Stimulated activated CD4-positive, alpha-beta T cell treated with anti-CD3 and anti-CD28 coated beads, Interleukin-4, amount 100 ng/mL, for 1 hour (primary cell): Measurements from ENCODE around the gene KLF2.
A peak's percentile ranks its signal among the peaks of the same experiment; 100 is the strongest.

Source experiments
- DNase-seq: peaks from one replicate; pipeline ENCODE4 v3.0.0-alpha.2; 2020

The KLF2 gene

DNA sequence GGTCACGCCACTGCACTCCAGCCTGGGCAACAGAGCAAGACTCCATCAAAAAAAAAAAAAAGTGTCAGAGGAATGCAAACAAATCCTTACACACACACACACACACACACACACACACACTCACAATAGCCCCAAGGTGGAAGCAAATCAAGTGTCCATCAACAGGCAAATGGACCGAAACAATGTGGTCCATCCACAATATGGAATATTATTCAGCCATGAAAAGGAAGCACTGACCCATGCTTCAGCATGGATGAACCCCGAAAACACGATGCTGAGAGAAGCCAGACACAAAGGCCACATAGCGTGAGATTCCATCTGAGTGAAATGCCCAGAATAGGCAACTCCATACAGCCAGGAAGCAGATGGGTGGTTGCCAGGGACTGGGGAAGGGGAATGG lies 16.5 kb upstream of the KLF2 start:
- no peak for DNase-seq

DNA sequence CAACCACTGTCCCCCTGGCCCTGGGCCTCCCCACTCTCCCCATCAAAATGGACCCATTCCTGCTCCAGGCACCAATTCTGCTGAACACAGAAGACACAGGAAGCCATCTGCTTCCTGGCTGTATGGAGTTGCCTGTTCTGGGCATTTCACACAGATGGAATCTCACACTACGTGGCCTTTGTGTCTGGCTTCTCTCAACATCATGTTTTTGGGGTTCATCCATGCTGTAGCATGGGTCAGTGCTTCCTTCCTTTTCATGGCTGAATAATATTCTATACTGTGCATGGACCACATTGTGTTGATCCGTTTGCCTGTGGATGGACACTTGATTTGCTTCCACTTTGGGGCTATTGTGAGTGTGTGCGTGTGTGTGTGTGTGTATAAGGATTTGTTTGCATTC lies 15.0 kb upstream of the KLF2 start:
- DNase-seq = no peak

DNA sequence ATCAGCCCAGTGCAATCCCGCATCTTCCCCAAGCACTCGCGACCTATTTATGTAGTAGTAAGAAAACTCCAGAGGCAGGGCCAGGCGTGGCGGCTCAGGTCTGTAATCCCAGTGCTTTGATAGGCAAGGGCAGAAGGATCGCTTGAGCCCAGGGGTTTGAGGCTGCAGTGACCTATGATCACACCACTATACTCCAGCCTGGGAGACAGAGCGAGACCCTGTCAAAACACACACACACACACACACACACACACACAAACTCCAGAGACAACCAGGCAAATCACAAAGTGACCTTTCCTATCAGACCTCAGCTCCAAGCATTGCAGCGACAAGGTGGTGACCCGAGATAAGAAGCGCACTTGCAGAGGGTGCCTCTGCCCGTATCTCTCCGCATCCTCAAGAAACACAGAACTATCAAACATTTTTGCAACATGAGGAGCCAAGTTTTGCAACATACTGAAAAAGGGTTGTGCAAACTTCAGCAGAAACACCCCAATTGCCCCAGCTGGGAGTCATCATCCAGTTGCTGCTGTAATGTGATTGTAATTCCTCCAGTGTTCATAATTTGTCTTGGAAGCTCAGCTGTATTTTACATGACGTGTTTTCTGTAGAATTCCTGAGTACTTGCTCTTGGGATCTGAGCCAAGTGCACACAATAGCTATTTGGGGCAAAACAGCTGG lies 8.7 kb upstream of the KLF2 start:
- DNase-seq = no peak

DNA sequence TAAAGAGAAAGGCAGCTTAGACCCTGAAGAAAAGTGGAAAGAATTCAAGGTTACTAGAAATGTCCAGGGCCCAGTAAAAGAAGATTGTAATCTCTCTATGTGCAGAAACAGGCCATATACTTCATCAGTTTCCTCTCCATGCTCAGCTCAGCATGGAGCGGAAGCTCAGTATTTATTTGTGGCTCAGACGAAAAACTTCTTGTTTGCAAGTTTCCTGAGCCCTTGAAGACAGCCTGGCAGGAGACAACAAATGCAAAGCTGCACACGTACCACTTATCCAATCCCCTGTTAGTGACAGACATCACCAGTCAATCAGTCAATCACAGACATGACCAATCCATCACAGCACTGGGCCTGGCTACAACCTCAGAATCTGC lies 8.1 kb upstream of the KLF2 start:
- no peak for DNase-seq

DNA sequence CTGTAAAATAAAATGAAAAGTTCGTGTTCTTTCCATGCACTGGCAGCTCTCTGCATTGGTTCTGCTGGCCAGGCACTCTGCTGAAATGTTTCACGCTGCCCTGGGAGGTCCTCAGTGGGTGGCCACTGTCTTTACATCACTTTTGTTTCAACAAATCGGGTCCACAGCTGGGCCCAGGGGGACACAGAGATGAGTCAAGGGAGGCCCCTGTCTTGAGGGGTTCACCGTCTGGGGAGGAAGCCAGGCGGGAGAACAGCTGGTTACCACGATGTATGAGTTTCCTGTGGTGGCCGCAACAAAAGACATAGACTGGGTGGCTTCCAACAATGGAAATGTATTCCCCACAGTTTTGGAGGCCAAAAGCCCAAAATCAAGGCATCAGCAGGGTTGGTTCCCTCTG lies 5.1 kb upstream of the KLF2 start:
- no peak for DNase-seq

DNA sequence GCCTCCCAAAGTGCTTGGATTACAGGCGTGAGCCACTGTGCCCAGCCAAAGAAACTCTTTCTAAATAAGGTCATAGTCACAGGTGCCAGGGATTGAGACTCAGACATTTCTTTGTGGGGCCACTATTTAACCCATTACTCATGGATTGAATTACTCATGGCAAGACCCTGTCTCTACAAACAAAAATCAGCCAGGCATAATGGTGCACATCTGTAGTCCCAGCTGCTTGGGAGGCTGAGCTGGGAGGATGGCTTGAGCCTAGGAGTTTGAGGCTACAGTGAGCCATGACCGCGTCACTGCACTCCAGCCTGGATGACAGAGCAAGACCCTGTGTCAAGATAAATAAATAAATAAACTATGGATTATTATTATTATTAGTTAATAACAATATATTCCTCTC lies 3.6 kb upstream of the KLF2 start:
- DNase-seq = no peak

DNA sequence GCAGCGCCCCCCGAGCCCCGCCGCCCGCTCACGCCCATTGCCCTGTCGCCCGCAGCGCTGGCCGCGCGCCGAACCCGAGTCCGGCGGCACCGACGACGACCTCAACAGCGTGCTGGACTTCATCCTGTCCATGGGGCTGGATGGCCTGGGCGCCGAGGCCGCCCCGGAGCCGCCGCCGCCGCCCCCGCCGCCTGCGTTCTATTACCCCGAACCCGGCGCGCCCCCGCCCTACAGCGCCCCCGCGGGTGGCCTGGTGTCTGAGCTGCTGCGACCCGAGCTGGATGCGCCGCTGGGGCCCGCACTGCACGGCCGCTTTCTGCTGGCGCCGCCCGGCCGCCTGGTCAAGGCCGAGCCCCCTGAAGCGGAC lies 518 bp downstream of the KLF2 start:
- peak; percentile 48 for DNase-seq

DNA sequence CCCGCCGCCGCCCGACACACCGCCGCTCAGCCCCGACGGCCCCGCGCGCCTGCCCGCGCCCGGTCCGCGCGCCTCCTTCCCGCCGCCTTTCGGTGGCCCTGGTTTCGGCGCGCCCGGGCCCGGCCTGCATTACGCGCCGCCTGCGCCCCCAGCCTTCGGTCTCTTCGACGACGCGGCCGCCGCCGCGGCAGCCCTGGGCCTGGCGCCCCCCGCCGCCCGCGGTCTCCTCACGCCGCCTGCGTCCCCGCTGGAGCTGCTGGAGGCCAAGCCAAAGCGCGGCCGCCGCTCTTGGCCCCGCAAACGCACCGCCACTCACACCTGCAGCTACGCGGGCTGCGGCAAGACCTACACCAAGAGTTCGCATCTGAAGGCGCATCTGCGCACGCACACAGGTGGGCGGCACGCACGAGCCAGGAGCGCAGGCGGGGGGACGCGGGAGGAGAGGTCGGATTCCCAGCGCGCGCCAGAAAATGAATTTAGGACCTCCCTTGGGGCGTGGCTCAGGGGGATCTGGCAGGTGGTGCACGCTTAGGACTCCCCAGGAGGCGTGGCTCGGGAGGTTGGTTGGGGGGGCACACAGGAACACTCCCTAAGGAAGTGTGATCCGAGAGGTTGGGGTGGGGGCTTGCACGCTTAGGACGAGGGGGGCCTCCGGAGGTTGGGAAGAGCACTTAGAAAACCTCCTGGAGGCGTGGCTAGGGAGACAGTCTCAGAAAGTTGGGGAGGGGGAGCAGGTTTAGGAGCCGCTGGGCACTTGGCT lies 1.2 kb downstream of the KLF2 start:
- DNase-seq = peak; percentile 55

DNA sequence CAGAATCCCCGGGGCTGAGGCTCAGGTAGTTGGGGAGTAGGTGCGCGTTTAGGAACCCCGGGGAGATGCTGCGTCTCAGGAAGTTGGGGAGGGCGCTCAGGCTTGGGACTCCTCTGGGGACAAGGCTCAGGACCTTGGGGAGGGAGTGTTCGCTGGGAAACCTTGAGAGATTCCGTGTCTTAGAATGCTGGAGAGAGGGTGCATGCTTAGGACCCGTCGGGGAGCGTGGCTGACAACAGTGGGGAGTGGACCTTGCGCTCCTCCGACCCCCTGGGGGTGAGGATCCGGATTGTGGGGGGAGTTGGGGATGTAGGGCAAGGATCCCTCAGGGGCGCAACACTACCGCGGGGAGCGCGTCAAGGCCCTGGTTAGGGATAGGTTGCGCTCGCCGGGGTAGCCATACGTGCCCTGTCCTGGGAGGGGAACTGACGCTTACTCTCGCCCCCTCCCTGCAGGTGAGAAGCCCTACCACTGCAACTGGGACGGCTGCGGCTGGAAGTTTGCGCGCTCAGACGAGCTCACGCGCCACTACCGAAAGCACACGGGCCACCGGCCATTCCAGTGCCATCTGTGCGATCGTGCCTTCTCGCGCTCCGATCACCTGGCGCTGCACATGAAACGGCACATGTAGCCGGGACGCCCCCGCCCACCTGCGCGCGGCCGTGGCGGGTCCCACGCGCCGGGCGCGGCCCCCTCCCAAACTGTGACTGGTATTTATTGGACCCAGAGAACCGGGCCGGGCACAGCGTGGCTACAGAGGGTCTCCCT lies 2.0 kb downstream of the KLF2 start:
- DNase-seq = peak; percentile 34

DNA sequence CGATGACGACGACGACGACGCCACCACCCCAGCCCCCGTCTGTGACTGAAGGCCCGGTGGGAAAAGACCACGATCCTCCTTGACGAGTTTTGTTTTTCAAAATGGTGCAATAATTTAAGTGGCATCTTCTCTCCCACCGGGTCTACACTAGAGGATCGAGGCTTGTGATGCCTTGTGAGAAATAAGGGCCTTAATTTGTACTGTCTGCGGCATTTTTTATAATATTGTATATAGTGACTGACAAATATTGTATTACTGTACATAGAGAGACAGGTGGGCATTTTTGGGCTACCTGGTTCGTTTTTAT lies 2.5 kb downstream of the KLF2 start:
- no peak for DNase-seq

DNA sequence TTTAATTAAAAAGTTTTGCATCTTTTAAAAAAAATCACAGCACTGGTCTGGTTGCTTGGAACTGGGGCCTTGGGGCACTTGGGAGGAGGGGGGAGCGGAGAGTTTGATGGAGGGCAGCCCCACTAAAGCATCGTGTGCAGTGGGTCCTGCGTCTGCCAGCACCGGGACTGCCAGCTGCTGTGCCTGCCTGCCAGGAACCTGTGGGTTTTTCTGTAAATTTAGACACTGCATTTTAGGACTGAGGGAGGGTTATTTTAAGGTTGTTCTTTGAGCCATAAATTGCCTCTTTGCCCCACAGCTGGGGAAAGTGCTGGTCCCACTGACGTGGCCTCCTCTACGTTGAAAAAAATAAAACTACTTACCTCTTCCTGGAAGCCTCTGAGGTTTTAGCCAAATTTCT lies 2.9 kb downstream of the KLF2 start:
- no peak for DNase-seq

DNA sequence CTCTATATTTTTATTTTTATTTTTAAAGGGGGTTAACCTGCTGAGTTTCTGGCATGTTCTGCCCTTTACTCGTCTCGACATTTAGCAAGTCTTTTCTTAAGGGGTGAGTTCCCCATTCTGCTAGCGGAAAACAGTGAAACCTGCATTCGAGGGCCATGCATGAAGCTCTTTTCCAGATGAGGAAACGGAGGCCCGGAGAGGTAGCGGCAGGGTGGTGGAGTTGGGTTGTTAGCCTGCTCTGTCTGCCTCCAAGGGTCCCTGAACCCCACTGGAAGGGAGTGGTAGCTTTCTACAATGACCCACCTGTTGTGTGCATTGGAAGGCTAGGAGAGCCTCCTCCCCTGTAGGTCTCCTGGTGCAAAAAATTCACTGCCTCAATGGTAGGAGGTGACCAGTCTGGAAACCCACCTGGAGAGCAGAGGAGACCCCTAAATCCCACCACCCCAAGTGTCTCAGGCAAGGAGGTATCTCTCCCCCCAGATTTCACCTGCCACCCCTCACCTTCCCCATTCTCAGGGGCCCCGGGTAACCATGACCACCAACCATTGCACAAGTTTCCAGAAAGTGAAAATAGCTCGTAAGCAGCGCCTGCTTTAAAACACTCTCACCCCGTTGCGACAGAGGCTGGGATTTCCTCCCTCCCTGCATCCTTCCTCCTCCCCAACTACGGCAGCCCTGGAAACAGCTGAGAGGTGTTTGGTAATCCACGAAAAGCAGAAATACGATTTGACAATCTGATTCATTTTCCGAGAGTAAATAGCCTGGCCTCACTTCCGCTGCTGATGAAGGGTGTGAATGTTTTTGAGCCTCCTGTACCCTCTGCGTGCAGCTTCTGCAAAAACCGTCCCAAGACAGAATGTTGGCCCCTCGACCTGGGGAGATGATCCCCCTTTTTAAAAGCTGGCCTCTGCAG lies 3.5 kb downstream of the KLF2 start:
- peak; percentile 39 for DNase-seq

DNA sequence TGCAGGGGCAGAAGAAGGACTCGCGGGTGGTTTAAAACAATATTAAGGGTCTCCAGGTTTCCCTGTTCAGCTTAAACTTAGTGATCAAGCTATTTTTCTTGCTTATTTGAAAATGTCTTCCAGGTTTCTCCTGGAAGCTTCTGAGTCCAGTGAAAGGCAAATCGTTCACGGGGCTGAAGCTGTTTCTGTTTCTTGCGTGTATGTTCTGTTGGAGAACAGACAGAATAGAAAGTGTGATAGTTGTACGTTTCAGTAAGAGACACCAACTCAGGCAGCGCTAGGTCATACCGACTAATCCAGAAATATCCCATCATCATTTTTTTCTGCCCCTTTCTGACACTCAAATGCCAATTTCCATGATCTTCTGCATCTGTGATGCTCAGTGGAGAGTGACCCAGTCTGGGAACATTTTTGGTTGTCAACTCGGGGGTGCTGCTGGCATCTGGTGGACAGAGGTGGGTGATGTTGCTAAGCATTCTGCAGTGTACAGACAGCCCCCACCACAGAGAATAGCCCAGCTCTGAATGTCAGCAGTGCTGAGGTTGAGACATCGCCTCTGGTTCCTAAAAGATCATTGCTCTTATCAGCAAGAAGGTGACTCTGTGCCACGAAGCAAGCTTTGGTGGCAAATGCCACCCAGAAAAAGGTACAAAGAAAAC lies 4.3 kb downstream of the KLF2 start:
- peak; percentile 15 for DNase-seq

DNA sequence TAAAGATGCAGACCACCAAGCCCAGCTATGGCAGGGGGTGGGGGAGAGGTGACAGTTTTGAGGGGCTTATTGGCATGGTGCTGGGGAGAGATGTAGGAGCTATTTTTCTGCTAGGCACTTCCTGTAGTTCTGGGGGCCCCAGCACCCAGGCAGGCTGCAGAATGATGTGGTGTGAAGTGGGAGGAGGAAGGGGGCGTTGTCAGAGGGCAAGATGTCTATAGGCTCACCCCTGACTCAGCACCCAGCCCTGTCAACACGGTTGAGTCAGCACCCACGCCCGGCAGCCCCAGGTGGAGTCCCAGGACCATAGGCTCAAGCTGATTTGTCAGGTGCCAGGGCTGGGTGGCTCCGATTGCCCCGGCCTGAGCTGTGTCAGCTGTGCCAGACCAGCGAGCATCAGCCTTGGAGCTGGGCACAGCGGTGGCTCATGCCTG lies 5.8 kb downstream of the KLF2 start:
- DNase-seq = peak; percentile 94

DNA sequence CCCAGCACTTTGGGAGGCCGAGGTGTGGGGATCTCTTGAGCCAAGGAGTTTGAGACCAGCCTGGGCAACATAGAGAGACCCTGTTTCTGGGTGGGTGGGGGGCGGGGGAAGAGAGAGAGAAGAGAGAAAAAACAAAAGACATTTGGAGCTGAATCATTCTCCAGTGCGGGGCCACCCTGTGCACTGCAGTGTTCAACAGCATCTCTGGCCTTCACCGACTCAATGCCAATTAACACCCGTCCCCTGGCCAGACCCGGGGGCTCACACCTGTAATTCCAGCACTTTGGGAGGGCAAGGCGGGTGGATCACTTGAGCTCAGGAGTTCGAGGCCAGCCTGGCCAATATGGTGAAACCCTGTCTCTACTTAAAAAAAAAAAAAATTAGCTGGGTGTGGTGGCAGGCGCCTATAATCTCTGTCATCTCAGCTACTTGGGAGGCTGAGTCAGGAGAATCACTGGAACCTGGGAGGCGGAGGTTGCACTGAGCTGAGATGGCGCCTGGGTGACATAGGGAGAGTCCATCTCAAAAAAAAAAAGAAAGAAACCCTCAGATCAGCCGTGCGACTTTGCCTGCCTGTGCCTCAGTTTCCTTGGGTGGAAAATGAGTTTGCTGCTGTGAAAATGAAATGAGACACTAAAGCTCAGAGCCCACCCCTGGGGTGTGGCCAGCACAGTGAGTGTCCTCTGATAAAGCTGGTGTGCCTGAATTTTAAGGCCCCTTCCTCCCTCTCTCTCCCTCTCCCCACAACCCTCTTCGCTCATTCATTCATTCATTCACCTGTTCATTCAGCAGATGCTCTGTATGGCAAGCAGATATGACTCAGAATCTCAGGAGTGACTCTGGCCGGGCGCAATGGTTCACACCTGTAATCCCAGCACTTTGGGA lies 6.4 kb downstream of the KLF2 start:
- DNase-seq = no peak

DNA sequence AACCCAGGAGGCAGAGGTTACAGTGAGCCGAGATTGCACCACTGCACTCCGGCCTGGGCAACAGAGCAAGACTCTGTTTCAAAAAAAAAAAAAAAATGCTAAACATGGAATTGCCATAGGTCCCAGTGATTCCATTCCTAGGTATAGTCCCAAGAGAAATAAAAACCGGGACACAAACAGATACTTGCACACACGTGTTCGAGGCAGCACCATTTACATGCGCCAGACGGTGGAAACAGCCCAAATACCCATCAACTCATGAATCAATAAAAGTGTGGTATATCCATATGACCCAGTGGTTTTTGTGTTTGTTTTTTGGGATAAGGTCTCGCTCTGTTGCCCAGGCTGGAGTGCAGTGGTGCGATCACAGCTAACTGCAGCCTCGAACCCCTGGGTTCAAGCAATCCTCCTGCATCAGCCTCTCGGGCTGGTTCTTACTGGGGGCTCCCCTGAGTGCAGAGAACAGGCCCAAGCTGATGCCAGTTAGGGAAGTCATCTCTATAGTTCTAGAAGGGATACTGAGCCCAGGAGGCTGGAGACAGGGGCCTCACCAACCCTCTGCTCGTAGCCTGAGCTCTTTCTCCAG lies 8.5 kb downstream of the KLF2 start:
- no peak for DNase-seq

DNA sequence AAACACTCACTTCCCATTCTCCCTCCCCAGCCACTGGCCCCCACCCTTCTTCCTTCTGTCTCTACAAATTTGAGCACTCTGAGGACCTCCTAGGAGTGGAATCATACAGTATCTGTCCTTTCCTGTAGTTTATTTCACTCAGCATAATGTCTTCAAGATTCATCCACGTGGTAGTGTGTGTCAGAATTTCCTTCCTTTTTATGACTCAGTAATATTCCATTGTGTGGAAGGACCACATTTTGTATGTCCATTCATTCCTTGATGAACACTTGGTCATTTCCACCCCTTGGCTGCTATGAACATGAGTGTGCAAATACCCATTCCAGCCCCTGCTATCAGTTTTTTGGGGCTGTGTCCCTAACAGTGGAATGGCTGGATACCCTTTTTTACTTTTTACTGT lies 9.8 kb downstream of the KLF2 start:
- no peak for DNase-seq

DNA sequence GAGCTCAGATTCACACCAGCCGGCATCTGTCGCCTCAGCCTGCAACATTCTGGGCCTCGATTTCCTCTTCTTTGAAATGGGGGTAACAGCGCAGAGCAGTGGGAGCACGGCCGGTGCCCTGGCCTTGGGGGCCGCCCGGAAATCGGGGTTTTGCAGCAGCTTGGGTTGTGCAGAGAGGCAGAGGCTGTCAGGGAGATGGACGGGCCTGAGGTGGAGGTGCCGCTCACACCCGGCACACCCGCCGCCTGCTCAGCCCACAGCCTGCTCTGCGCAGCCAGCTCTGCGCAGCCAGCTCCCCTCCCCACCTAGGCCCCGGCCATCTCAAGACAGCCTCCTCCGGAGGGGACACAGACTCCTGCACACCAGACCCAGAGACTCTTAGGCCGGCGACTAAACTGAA lies 10.6 kb downstream of the KLF2 start:
- DNase-seq = no peak

DNA sequence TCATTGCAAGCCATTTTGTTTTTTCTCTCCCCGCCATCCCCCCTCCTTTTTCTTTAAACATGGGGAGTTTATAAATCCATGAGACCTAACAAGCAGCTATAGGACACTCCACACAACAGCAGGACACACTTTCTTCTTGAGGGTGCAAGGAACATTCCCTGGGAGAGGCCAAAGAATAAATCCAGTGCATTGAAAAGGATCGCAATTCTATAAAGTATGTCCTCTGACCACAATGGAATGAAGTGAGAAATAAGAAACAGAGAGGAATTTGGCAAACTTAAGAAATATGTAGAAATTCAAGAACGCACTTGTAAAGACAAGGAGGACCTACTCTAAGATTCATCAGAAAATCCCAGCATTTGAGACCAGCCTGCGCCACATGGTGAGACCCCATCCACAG lies 11.9 kb downstream of the KLF2 start:
- no peak for DNase-seq

DNA sequence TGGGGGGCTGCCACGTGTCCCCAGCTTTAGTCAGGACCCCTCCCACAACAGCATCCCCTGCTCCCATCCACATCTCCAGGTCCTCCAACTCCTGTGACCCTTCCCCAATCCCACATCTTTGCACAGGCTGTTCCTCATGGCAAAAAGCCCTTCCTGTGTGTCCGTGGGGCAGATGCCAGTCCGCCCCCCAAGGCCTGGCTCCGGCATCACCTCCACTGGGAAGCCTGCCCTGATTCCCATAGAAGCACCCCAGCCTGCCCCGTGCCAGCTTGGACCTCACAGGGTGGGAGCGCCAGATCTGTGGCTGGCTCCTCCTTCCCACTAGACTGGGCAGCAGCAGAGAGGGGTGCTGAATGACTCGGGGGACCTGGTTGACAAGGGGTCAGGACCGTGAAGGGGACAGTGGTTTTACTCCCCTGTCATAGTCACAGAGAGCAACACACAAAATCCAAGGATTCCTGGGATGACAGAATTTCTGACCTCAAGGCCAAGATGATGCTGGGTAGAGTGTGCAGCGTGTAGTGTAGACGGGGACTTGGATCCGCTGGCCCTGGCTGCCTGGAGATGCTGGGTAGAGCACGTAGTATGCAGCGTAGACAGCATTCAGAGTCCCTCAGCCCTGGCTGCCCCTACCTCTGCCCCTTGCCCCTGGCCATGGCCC lies 13.3 kb downstream of the KLF2 start:
- DNase-seq = no peak
